ENCODE measurements around the gene PDK3. TPM values are rescaled to one million over a fixed set of nuclear protein-coding genes. Genes with fewer than 3 reads are reported as not detected.

The PDK3 gene
- total RNA-seq, 6 experiments from 2014 or later, result 0.09 to 1.2 (median 0.12) TPM; not detected in 1

GRCh38 chrX:24498181-24498580 lies 33.1 kb downstream of the PDK3 start:
- H3K4me1 Mint-ChIP-seq (ENCODE audit: low read depth), result peaks cover 12% of the 10 kb centered on the region
- TF ChIP-seq CTCF (IDR thresholded peaks at IDR 0.05), result peak; percentile 44; the same call in 1 of the 2 replicates
- DNase-seq, result peak; percentile 7
- H3K36me3 Mint-ChIP-seq (ENCODE audit: low read depth), result no peaks in the 10 kb centered on the region
- H3K9me3 Mint-ChIP-seq, result no peaks in the 10 kb centered on the region
- no peak overlapping the region for H3K4me3 Mint-ChIP-seq
- H3K27me3 Mint-ChIP-seq (ENCODE audit: insufficient read depth), result no peaks in the 10 kb centered on the region; the same call in 1 of the 2 replicates
- H3K27ac Mint-ChIP-seq, result no peak overlapping the region

- H3K4me3 Mint-ChIP-seq, result no peak overlapping the region
- no peaks in the 10 kb centered on the region for H3K9me3 Mint-ChIP-seq
- peaks cover 12% of the 10 kb centered on the region for H3K4me1 Mint-ChIP-seq (ENCODE audit: low read depth)
- no peak overlapping the region for H3K27ac Mint-ChIP-seq
- H3K36me3 Mint-ChIP-seq (ENCODE audit: low read depth), result no peaks in the 10 kb centered on the region
- no peaks in the 10 kb centered on the region; the same call in 1 of the 2 replicates for H3K27me3 Mint-ChIP-seq (ENCODE audit: insufficient read depth)
- no peak for DNase-seq
- peak; percentile 75 for TF ChIP-seq CTCF (IDR thresholded peaks at IDR 0.05)
Observed at GRCh38 chrX:24498975-24499374, 33.9 kb downstream of the PDK3 start.

- H3K27me3 Mint-ChIP-seq (ENCODE audit: insufficient read depth), result peaks cover 3% of the 10 kb centered on the region; the same call in 1 of the 2 replicates
- DNase-seq, result peak; percentile 27
Observed at GRCh38 chrX:24506082-24506481, 41.0 kb downstream of the PDK3 start.

GRCh38 chrX:24508375-24508774 lies 43.3 kb downstream of the PDK3 start:
- no peaks in the 10 kb centered on the region for H3K36me3 Mint-ChIP-seq (ENCODE audit: low read depth)
- no peaks in the 10 kb centered on the region for H3K9me3 Mint-ChIP-seq
- H3K27me3 Mint-ChIP-seq (ENCODE audit: insufficient read depth), result peaks cover 3% of the 10 kb centered on the region; the same call in 1 of the 2 replicates
- no peak for DNase-seq
- no peak overlapping the region for H3K27ac Mint-ChIP-seq
- no peak overlapping the region for H3K4me3 Mint-ChIP-seq
- peaks cover 9% of the 10 kb centered on the region for H3K4me1 Mint-ChIP-seq (ENCODE audit: low read depth)
- TF ChIP-seq CTCF (IDR thresholded peaks at IDR 0.05), result no peak

More at GRCh38 chrX:24506082-24506481, 41.0 kb downstream of the PDK3 start:
- no peak overlapping the region; the same call in 1 of the 2 replicates for H3K27ac Mint-ChIP-seq
- peaks cover 9% of the 10 kb centered on the region for H3K4me1 Mint-ChIP-seq (ENCODE audit: low read depth)
- no peaks in the 10 kb centered on the region for H3K9me3 Mint-ChIP-seq
- no peak overlapping the region for H3K4me3 Mint-ChIP-seq
- TF ChIP-seq CTCF (IDR thresholded peaks at IDR 0.05), result no peak
- H3K36me3 Mint-ChIP-seq (ENCODE audit: low read depth), result no peaks in the 10 kb centered on the region

- Mint-ChIP-seq H3K27me3 (ENCODE audit: insufficient read depth) (peaks cover 3% of the 10 kb centered on the region; the same call in 1 of the 2 replicates), H3K4me1 (ENCODE audit: low read depth) (no peaks in the 10 kb centered on the region)
- TF ChIP-seq CTCF (IDR thresholded peaks at IDR 0.05), result no peak
Observed at GRCh38 chrX:24513416-24513815, 48.3 kb downstream of the PDK3 start.

More at GRCh38 chrX:24513416-24513815, 48.3 kb downstream of the PDK3 start:
- Mint-ChIP-seq H3K4me3 (no peak overlapping the region), H3K36me3 (ENCODE audit: low read depth) (no peaks in the 10 kb centered on the region), H3K9me3 (no peaks in the 10 kb centered on the region), H3K27ac (no peak overlapping the region)
- no peak for DNase-seq
